SK-N-SH (cell line): Measurements from ENCODE around the gene LAMTOR2.
"Not testable (repeated sequence)": the region's sequence is repeated elsewhere in the genome, so short reads cannot be mapped to it uniquely, and the experiment has no call there.

Experiments used
- CTCF ChIP-seq: fragments of 200-600 bp; sonication (generic); IDR thresholded peaks from 2 replicates; pipeline ENCODE4 v1.6.1; 2017; ENCODE audit warnings: antibody characterized with exemption, mild to moderate bottlenecking, moderate library complexity
- MEF2A ChIP-seq: IDR thresholded peaks from 2 replicates; pipeline ENCODE4 v1.4.0; 2012; ENCODE audit warnings: low read depth, borderline replicate concordance
- NRF1 ChIP-seq: IDR thresholded peaks from 2 replicates; pipeline ENCODE4 v1.6.1; 2012; ENCODE audit warnings: low read depth, mild to moderate bottlenecking, low read length
- POLR2AphosphoS5 ChIP-seq: IDR thresholded peaks from 2 replicates; pipeline ENCODE4 v1.6.1; 2012; ENCODE audit warnings: low read depth, low read length
- REST ChIP-seq: IDR thresholded peaks from 2 replicates; pipeline ENCODE4 v1.6.1; 2012; ENCODE audit warnings: mild to moderate bottlenecking, low read depth, low read length, moderate library complexity
- TCF12 ChIP-seq: IDR thresholded peaks from 2 replicates; pipeline ENCODE4 v1.4.0; 2012
- USF2 ChIP-seq: fragments of 150-350 bp; IDR thresholded peaks from 2 replicates; pipeline ENCODE4 v1.6.1; 2017; ENCODE audit warnings: antibody characterized with exemption, low read length, low read depth, borderline replicate concordance
- YY1 ChIP-seq: IDR thresholded peaks from 2 replicates; pipeline ENCODE4 v1.4.0; 2012; ENCODE audit warnings: low read depth, mild to moderate bottlenecking

- TF ChIP-seq REST, CTCF, USF2, POLR2AphosphoS5, NRF1, TCF12, YY1, MEF2A: not testable (repeated sequence)
These were observed 16.8 kb downstream of the LAMTOR2 start for GRCh38 chr1:156071332-156071816.
